Neural progenitor cell (in vitro differentiated cells): ENCODE measurements around the gene SARM1.

Experiments used
- EZH2 ChIP-seq: fragments of 200-600 bp; sonication (generic); IDR thresholded peaks from 2 replicates; pipeline ENCODE4 v1.6.1; 2017; ENCODE audit warnings: antibody characterized with exemption, mild to moderate bottlenecking, moderate library complexity
- EZH2phosphoT487 ChIP-seq: fragments of 200-600 bp; sonication (generic); IDR thresholded peaks from 2 replicates; pipeline ENCODE4 v1.6.1; 2017; ENCODE audit warnings: antibody characterized with exemption
- TF ChIP-seq, protein P1 (sequence below): fragments of 200-600 bp; sonication (generic); IDR thresholded peaks from 2 replicates; pipeline ENCODE4 v1.5.1; 2017; ENCODE audit warnings: antibody characterized with exemption, mild to moderate bottlenecking

DNA sequence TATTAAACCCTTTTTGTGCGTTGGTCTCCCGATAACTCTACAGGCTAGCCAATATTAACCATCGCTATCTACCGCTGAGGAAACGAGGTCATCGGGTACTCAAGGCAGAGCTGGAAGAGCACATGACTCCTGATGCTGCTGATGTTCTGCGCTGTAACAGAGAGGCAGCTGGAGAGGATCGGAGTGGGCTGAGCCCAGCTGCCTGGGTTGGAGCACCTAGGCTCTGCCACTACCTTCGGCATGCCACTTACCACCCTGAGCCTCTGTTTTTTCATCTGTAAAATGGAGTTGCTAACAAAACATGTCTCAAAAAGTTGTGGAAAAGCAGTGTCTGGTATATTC lies 35.0 kb downstream of the SARM1 start:
- no peak for TF ChIP-seq EZH2phosphoT487
- TF ChIP-seq, protein P1, sequence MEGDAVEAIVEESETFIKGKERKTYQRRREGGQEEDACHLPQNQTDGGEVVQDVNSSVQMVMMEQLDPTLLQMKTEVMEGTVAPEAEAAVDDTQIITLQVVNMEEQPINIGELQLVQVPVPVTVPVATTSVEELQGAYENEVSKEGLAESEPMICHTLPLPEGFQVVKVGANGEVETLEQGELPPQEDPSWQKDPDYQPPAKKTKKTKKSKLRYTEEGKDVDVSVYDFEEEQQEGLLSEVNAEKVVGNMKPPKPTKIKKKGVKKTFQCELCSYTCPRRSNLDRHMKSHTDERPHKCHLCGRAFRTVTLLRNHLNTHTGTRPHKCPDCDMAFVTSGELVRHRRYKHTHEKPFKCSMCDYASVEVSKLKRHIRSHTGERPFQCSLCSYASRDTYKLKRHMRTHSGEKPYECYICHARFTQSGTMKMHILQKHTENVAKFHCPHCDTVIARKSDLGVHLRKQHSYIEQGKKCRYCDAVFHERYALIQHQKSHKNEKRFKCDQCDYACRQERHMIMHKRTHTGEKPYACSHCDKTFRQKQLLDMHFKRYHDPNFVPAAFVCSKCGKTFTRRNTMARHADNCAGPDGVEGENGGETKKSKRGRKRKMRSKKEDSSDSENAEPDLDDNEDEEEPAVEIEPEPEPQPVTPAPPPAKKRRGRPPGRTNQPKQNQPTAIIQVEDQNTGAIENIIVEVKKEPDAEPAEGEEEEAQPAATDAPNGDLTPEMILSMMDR, result no peak
- TF ChIP-seq EZH2, result no peak
